AG10803 (cell line): ENCODE data around the gene TLE1.

ENCODE experiments used
- DNase-seq: peaks from one replicate; pipeline ENCODE4 v3.0.0; 2010; ENCODE audit warnings: low read depth
- H3K4me3 ChIP-seq: 2 replicates; pipeline ENCODE4 v1.5.1; 2011; ENCODE audit warnings: mild to moderate bottlenecking, low read length, control low read depth
- TF ChIP-seq, protein P1 (sequence below): conservative IDR thresholded peaks from 2 replicates; pipeline ENCODE4 v1.5.1; 2011; ENCODE audit warnings: mild to moderate bottlenecking, low read length, control low read depth, inconsistent platforms

TLE1 gene

DNA sequence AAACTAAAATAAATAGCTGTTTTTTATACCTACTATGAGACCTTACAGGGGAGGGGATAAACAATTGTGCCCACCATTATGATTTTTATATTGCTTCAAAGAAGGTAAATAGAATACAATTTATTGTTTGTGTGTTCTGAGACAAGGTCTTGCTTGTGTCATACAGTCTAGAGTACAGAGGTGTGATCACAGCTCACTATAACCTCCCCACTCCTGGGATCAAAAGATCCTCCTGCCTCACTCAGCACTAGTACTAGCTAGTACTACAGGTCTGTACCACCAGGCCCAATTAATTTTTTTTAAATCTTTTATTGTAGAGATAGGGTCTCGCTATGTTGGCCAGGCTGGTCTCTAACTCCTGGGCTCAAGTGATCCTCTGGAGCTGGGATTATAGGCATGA is 11.3 kb downstream of the TLE1 start:
- TF ChIP-seq, protein P1, sequence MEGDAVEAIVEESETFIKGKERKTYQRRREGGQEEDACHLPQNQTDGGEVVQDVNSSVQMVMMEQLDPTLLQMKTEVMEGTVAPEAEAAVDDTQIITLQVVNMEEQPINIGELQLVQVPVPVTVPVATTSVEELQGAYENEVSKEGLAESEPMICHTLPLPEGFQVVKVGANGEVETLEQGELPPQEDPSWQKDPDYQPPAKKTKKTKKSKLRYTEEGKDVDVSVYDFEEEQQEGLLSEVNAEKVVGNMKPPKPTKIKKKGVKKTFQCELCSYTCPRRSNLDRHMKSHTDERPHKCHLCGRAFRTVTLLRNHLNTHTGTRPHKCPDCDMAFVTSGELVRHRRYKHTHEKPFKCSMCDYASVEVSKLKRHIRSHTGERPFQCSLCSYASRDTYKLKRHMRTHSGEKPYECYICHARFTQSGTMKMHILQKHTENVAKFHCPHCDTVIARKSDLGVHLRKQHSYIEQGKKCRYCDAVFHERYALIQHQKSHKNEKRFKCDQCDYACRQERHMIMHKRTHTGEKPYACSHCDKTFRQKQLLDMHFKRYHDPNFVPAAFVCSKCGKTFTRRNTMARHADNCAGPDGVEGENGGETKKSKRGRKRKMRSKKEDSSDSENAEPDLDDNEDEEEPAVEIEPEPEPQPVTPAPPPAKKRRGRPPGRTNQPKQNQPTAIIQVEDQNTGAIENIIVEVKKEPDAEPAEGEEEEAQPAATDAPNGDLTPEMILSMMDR = no peak
- no peak for DNase-seq
- H3K4me3 ChIP-seq = no peak overlapping the region

DNA sequence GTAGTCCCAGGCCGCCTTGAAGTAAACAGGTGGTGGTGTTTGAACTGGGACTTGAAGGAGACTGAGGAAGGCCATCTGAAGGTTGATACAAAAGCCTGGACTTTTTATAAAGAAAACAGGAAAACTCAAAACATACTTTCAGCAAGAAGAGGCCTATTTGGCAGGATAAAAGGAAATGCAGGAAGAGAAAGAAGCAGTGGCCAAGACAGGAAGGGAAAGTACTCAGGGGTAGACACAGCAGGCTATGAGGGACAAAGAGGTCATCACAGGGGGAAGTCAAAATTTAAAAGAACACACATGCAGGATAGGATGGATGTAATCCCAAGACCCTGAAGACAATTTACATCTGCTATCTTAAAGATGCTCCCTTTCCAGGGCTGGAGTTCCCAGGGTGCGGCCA is 13.0 kb downstream of the TLE1 start:
- TF ChIP-seq, protein P1 = no peak
- H3K4me3 ChIP-seq = no peak overlapping the region
- no peak for DNase-seq

DNA sequence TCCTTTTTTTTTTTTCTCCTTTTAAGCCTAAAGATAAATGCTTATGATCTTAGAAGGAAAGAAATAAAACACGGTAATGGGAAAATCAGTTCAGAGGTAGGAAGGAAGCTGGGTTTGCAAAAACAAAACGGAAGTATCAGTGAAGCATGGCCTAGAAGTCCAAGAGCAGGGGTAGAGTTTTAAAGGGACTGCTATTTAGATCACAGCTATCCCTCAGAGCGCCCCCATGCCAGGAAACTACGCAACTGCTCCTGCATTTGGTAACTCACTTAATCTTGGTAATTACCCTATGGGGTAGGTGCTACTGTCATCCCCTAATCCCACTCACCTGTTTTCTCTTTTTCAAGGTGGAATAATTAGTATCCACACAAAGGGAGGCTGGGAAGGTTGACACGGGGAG is 16.0 kb downstream of the TLE1 start:
- DNase-seq = no peak
- TF ChIP-seq, protein P1 = no peak
- H3K4me3 ChIP-seq = no peak overlapping the region

DNA sequence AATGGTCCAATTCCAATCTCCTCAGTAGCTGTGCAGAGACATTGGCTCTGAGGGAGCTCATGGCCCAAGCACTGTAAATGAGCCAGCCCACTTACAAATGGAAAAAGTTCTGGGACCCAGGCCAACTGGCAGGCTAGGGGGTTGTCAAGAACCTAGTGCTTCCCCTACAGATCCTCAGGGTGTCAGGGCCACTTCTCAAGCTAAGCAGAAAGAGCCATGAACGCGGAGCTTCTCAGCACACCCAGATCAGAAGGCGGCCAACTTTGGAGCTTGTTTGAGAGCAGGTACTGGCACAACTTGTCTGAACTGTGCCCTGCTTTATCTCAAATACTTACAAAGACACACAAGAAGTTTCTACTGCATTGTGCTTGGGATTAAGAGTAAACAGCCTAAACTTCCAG is 17.5 kb downstream of the TLE1 start:
- DNase-seq = peak; percentile 28
- H3K4me3 ChIP-seq = no peak overlapping the region
- TF ChIP-seq, protein P1 = no peak

DNA sequence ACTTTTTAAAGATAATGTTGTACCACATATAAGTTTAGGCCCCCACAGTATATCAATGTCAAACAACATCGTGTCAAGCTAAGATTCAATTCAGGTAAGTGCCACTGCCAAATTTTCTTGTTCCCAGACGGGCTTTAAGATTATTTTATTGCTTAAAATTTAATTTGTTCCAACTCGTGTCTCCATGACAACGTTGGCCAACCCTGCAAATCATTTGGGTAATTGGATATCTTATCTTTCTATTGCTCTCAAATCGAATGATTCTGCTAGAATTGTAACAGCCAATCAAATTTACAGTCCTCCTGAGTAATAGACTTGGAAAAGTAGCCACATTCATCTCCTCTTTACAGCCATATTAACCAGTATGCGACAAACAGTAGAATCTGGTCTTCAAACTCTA is 19.5 kb downstream of the TLE1 start:
- no peak for DNase-seq
- no peak overlapping the region for H3K4me3 ChIP-seq
- TF ChIP-seq, protein P1 = no peak

- H3K4me3 ChIP-seq = no peak overlapping the region
- TF ChIP-seq, protein P1 = no peak
- no peak for DNase-seq
Observed at GRCh38 chr9:81669041-81669651, 20.2 kb downstream of the TLE1 start.

GRCh38 chr9:81666123-81666522 is 23.2 kb downstream of the TLE1 start:
- no peak for DNase-seq
- TF ChIP-seq, protein P1 = no peak
- H3K4me3 ChIP-seq = no peak overlapping the region
